ENCODE measurements around the gene PAQR8.

DNA sequence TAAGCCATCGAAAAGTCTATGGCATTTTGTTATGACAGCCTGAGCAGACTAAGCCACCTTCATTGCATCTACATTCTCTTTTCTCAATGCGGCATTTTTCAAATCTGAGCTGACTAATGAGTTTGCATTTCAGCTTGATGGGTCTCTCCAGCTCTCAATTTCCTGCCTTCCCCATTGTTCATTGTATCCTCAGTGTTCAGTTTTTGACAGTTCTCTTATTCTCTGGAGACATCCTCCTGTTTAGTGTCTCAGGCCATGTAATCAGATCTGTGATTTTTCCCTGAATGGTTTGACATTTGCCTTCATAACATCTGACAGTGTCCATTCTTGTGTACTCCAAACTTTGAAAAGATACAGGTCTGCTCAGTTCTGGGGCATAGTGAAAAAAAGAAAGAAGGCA is 49.5 kb upstream of the PAQR8 start:
- no peak for TF ChIP-seq POLR2A (IDR thresholded peaks at IDR 0.05)
- TF ChIP-seq, protein P1, sequence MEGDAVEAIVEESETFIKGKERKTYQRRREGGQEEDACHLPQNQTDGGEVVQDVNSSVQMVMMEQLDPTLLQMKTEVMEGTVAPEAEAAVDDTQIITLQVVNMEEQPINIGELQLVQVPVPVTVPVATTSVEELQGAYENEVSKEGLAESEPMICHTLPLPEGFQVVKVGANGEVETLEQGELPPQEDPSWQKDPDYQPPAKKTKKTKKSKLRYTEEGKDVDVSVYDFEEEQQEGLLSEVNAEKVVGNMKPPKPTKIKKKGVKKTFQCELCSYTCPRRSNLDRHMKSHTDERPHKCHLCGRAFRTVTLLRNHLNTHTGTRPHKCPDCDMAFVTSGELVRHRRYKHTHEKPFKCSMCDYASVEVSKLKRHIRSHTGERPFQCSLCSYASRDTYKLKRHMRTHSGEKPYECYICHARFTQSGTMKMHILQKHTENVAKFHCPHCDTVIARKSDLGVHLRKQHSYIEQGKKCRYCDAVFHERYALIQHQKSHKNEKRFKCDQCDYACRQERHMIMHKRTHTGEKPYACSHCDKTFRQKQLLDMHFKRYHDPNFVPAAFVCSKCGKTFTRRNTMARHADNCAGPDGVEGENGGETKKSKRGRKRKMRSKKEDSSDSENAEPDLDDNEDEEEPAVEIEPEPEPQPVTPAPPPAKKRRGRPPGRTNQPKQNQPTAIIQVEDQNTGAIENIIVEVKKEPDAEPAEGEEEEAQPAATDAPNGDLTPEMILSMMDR (IDR thresholded peaks at IDR 0.05): no peak
- no peak for TF ChIP-seq EP300 (IDR thresholded peaks at IDR 0.05; ENCODE audit: low read depth)
- TF ChIP-seq POLR2AphosphoS5 (IDR thresholded peaks at IDR 0.05): no peak

All from transverse colon (tissue), 4 donors.